GDM1 (cell line): ENCODE data around the gene PTPN7.
"Not testable (repeated sequence)": the region's sequence is repeated elsewhere in the genome, so short reads cannot be mapped to it uniquely, and the experiment has no call there.

Source experiments
- DNase-seq: peaks from one replicate; lab custom pipeline; 2025; lab: John Stamatoyannopoulos, UW

The PTPN7 gene

DNA sequence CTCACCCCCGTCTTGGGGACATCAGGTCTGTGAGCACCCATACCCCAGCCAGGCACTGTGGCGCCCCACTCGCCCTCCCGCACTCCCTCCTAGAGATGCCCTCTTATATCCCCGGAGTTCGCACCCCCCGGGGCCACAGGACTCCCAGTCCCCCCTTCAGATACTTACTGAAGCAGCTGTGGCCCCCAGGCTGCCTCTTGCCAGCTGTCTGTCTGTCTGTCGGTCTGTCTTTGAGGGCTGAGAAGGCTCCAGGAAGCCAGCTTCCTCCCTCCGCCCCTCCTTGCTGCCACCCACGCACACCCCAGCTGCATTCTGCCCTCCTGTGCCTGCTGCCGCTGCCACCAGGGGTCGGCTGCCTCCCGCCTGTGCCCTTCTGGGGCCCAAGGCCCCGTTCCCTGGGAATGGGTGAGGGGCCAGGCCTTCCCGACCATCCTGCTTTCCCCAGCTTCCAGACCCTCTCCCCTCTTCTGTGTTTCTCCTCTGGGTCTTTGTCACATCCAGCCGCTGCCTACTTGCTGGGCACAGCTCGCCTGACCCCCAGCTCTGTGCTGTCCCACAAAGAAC, at the start of gene PTPN7:
Gene PTPN7 (minus strand): TSS at position 226 of the 564 bp plus-strand sequence. CDS start 1,200 bp downstream, outside the sequence.
- DNase-seq, result peak; percentile 78

DNA sequence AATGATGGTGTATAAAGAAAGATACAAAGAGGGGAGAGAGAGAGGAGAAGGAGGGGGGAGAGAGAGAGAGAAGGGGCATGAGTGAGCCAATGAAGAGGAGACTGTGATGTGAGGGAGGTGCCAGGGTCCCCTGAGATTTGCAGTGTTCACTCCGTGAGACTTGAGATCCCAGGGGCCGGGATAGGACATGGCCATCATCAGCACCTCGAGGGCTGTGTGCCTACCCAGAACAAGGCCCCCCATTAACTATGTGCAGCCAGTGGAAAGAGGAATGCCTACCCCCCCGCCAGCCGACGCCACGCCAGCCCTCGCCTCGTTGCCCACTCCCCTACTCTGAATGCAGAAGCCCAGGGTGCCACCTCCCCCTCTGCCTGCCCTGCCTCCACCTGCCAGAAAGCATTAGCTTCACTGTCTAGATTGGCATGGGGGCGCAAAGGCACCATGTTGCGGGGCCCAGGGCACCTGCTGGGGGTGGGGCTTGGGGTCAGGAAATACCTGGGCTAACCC, 48.0 kb upstream of the PTPN7 start:
- no peak for DNase-seq

DNA sequence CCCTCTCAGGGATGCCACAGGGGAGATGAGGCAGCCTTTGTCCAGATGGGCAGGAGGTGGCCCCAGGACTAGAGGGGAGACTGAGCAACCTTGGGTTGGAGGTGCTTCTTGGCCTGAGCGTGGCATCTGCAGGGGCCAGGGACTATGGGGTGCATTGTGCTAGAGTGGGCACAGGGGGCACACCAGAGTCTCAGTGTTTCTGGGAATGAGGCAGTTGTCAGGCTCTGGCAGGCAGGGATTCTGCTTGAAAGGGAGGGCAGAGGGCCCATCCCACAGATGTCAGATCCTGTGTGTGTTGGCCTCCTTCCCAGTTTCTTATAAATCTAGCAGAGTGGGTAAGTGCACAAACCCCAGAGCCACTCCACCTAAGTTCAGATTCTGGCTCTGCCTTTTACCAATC, 46.9 kb upstream of the PTPN7 start:
- no peak for DNase-seq

DNA sequence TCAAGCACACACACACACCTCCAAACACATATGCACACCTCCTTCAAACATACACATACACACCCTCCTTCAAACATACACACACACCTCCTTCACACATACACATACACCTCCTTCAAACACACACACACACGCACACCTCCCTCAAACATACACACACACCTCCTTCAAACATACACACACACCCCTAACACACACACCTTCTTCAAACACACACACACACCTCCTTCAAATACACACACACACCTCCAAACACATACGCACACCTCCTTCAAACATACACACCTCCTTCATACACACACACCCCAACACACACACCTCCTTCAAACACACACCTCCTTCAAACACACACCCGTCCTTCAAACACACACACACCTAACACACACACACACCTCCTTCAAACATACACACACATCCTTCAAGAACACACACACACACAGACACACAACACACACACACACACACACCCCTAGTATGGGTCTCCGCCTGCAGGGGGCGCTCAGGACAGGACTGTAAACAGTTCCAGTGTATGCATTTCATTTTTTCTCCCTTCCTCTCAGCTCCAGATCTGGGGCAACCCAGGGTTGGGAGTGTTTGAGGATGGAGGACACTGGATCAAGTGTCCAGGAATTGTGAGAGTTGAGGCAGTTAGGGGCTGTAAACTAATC, 45.3 kb upstream of the PTPN7 start:
- no peak for DNase-seq

DNA sequence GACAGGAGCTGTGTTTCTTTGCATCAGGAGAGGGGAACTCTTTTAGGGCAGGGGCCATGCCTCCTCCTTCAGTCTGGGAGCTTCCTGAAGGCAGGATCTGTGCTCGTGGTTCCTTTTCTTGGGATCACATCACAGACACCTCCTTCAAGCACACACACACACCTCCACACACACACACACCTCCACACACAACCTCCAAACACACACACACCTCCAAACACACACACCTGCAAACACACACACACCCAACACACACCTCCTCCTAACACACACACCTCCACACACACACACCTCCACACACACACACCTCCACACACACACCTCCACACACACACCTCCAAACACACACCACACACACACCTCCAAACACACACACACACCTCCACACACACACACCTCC, 43.7 kb upstream of the PTPN7 start:
- DNase-seq, result no peak

DNA sequence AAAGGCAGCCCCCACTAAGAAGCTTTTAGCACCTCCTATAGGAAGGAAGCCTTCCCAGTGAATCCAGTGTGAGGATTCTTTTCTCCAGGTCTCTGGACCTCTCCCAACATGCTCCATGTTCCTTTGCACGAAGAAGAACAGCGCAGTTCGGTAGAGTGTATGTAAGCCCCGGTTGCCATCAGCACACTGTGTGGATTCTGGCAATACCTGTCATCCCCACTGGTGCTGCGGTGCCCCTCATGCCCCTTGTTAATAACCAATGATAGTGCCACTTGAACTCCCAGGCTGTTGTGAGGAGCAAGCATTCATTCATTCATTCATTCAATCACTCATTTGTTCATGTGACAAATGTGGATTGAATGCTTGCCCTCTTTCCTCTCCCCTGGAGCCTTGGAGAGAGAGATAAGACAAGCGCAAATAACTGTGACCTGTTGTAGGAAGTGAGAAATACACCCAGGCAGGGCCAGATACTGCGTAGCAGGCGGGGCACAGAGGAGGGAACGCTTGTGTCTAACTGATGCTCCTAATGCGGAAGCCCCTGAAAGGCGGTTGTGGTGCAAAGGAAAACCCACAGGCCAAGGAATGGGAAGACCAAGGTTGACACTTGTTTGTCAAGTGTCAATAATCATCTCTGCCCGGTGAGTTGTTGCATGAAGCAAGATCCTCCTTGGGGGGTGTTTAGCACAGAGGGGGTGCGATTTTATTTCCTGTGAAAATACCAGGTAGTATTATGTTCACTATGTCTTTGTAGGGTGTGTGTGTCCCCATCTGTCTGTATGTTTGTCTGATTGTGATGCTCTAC, 43.0 kb upstream of the PTPN7 start:
- no peak for DNase-seq

DNA sequence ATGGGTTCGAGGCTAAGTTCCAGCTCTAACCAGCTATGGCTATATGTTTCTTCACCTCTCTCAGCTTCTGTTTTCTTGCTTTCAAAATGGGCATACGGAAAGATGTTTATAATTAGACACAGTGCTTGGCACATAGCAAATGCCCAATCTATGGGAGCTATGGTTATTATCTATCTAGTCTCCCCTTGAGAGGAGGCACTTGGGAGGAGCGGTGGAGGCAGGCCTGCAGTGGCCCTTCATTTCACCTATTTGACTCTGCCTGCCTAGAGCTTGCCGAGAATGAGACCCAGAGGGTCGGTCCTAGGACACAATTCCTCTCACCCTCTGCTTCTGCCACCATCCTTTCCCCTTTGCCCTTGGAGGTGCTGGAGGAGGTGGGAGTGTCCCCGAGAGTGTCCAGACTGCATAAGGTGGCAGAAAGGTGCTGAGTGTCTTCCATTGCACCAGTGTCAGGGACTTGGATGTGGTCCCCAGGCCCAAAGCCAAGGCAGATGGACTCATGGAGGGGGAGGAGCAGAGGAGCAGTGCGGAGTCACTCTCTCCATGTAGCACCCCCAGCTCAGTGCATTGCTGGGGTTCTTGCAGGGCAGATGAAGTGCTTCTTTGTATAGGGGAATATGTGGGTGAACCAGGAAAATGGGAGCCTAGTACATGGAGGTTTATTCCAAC, 42.2 kb upstream of the PTPN7 start:
- no peak for DNase-seq

DNA sequence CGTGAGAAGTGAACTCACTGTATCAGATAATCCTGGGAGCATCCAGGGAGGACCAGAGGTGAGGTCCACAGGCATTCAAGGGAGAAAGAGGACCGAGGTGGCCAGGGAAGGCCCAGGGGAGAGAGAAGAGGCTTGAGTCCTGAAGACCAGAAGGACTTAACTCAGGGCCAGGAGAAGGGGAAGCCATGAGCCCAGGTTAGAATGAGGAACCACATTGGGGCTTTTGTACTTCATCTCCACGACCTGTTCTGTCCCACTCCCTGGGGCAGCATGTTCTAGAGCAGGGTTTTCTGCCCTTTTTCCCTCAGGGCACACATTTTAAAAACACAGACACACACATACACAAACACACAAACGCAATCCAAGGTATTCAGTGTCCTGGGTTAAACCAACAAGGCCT, 41.6 kb upstream of the PTPN7 start:
- DNase-seq, result no peak

DNA sequence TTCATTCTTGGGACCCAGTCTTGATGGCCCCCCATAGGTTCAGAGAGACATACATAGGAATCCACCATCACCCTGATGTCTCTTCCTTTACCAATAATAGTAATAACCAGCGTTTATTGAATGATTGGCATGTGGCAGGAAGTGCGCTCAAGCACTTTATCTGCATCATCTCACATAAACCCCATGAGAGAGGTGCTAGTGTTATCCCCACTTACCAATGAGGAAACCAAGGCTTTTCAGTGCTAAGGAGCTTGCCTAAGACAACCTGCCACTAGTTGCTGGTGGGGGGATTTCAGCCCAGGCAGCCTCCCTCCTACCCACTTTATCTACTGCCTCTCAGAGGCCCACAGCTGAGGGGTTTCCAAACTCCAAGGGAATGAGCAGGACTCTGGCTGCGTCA, 40.9 kb upstream of the PTPN7 start:
- DNase-seq, result no peak

DNA sequence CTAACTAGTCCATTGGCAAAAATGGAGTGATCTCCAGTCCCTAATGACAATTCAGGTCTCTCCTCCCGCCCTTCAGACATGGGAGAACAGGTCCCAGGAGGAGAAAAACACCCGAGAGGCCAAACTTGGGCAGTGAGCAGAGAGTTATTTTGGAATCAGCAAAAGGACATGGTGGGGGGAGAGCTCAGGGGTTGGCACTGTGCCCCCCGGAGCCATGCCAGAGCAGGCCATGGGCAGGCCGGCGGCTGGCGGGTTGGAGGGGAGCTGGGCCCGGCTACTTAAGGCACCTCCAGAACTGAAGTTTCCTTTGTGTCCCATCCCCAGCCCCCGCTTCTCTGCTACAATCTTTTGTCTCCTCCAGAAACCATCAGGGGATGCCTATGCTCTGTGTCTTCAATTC, 40.3 kb upstream of the PTPN7 start:
- no peak for DNase-seq

DNA sequence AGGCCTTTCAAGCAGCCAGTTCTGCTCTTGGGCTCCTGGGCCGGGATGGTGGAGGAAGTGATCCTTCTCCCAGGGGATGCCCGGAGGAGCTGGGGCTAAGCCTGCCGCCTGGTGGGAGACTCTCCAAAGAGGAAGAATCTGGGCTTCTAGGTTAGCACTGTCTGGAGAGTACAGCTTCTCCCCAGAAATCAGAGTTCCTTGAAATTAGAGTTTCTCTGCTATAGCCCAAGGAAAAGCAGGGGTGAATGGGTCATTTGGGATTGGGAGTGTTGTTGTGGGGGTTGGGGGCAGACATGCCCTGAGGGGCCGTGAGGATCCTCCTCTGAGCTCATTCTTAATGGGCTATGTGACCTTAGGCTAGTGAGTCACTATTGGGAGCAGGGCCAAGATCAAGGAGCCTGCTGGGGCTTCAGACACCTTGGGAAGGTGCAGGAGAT, 39.7 kb upstream of the PTPN7 start:
- DNase-seq, result no peak

DNA sequence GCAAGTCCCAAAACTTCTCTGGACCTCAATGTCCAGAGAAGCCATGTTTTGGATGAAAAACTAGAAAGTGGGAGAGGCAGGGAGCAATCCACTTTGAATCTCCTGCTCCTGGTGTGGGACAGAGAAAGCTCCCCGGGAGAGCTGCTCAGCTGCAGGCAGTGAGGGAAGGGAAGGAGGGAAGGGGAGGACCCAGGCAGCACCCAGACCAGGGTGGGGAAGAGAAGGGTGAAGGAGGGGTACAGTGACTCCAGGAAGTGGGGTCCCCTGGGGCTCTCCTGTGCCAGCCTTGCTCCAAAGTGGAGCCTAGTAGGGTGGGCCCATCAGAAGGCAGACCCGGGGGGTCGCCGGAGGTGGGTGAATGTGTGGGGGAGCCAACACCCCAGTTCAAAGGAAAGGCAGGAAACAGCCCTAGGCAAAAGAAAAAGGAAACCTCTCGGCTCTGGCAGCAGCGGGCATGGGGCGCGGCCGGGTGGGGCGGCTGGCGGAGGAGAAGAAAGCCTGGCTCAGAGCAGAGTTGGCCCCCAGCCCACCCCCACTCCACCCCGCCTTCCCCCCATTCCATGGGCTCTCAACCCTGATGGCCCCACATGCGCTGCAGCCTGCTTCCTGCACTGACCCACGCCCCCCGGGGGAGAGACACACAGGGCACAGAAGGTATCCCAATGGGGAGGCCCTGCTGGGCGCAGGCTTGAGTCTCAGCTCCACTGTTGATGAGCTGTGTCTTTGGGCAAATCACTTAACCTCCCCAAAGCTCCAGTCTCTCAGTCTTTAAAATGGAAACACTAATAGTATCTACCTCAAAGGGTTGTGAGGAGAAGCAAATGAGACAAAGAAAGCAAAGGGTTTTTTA, 38.9 kb upstream of the PTPN7 start:
- no peak for DNase-seq

DNA sequence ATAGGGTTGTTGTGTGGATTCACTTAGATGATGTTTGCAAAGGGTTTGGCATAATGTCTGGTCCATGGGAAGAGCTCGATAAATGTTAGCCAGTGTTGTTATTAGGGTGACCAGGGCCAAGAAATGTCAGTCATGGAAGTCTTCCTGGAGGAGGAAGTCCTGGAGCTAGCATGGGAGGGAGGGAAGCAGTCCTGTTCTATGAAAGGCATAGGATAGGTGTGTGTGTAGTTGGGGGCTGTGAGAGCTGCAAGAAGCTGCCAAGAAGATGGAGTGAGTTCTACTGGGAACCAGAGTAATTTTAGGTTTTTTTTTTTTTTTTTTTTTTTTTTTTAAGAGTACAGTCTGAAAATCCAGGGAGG, 37.9 kb upstream of the PTPN7 start:
- DNase-seq, result no peak

DNA sequence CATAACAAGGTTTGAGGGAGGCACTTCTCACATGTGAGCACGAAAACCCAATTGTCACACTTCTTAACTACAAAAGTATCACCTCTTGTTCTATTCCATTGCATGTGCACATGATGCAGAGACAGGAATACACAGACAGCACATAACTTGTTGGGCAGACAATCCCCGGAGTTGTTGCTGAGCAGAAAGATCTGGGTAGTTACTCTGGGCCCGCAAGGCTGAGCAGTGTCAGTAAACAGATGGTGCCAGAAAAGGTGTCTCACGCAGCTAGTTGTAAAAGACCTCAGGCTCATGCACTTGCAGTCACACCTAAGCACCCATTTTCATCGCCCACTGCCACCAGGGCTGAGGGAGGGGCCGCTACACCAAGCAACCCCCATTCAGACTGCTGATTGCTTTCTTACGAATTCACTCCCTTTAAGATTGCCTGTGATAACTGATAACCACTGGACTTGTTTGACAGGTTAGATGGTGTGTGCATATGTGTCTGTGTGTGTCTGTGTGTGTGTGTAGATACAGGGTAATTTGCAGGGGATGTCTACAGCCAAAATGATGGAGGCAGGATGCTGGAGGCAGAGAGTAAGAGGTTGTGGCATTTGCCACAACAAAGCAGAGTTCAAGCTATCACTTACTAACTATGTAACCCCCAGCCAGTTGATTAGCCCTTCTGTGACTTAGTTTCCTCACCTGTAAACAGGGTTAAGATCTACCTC, 37.4 kb upstream of the PTPN7 start:
- DNase-seq, result no peak

DNA sequence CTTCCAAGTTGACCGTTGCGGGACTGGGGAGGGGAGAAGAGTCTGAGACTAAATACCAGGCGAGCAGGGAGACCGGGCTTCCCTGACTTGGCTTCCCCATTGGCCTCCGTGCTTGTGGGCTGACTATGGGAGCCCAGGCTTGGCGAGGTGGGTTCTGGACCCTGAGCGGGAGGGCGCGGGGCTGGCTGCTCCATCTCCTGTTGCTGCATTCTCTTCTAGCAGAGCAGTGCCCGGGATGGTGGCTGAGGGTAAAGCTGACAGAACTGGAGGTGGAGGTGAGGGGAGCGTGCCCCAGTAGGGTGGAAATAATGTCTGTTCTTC, 33.9 kb upstream of the PTPN7 start:
- no peak for DNase-seq

DNA sequence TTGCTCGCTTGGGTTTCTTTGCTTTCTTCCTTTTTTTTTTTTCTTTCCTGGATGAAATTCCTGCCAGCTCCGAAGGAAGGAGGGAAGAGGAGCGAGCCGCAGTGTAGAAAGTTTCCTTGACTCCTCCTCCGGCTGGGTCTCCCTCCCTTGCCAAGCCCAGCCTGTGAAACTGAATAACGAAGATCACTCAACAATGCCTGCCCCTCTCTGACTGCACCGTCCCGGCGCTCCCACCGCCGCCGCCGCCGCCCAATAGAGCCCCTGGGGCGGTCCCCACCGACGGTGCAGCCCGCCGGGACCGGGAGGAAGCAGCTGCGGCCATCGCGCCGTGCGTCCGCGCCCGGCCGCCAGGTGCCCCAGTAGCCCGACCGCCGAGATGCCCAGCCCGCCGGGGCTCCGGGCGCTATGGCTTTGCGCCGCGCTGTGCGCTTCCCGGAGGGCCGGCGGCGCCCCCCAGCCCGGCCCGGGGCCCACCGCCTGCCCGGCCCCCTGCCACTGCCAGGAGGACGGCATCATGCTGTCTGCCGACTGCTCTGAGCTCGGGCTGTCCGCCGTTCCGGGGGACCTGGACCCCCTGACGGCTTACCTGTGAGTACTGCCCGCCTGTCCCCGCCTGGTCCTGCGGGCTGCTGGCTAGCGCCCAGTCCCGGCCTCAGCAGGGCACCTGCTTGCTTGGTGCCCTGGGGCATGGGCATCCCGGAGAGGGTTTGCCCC, 33.4 kb upstream of the PTPN7 start, which contains the start of gene LGR6:
Gene LGR6 (plus strand): TSS at position 186 of the 714 bp plus-strand sequence. CDS start 191 bp downstream, at position 377.
- no peak for DNase-seq

DNA sequence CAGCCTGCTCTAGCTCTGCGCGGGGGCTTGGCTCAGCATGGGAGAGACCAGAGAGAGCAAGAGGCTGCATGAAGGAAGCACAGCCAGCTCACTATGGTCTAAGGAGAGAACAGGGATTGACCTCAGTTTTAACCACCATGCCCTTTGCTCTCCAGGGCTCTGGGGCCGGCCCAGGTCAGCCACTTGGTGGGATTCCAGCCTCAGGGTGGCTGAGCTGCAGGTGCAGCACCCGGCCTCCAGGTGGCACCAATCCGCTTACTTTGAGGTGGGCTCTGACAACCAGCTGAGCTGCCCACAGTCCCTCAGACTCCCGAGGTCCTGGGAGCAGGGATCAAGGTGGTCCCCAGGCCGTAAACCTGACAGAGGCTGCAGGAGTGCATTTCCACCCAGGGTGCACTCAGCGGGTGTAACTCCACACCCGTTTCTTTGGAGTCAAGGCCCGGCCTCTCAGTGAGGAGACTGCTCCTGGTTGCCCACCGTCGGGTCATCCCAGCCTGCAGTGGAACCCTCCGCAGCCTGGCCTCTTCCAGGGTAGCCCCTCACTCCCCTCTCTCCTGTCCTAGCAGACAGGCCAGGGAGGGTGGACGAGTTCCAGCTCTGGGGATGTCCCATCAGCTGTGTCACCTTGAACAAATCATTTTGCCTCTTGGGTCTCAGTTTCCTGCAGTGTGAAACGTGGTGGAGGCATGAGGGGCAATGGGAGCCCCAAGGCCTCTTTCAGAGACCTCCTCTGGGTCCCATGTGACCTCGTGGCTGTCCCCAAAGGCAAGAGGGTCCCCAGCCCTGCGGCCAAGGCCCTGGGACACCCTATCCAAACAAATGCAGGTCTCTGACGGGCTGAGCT, 32.6 kb upstream of the PTPN7 start:
- DNase-seq, result peak; percentile 23

DNA sequence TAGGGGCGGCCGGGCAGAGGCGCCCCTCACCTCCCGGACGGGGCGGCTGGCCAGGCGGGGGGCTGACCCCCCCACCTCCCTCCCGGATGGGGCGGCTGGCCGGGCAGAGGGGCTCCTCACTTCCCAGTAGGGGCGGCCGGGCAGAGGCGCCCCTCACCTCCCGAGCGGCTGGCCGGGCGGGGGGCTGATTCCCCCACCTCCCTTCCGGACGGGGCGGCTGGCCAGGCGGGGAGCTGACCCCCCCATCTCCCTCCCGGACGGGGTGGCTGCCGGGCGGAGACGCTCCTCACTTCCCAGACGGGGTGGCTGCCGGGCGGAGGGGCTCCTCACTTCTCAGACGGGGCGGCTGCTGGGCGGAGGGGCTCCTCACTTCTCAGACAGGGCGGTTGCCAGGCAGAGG, 31.0 kb upstream of the PTPN7 start:
- DNase-seq, result not testable (repeated sequence)
